ENCODE measurements around the gene CYSLTR2.

- TF ChIP-seq CTCF (IDR thresholded peaks at IDR 0.05) = no peak
- no peak for TF ChIP-seq POLR2A (IDR thresholded peaks at IDR 0.05)
Measured at GRCh38 chr13:48681905-48682304, 28.2 kb downstream of the CYSLTR2 start.

All from upper lobe of left lung (tissue), 4 donors.